ENCODE results near the gene SSR4.

DNA sequence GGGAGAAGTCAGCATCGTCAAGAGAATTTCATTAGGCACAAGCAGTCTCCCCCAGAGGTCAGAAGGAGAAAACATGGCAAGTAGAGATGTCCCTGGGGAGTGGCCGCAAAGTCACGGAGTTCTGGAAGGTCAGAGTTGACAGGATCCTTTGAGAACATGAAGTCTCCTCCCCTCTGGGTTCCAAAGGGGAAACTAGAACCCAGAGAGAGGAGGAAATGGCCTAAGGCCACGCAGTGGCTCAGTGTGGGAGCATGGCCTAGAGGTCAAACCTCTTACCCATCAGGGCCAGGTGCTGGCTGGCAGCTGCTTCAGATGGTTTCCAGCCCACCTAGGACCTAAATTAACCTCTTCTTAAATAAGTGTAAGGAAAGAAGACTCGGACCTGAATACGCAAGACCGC, 1.2 kb upstream of the SSR4 start:
- TF ChIP-seq POLR2A (IDR thresholded peaks at IDR 0.05; ENCODE audit: low read depth, low read length) (no peak), POLR2AphosphoS5 (IDR thresholded peaks at IDR 0.05; ENCODE audit: low read depth, low read length) (no peak), TAF1 (IDR thresholded peaks at IDR 0.05; ENCODE audit: low read depth, low read length) (no peak), SPI1 (IDR thresholded peaks at IDR 0.05; ENCODE audit: low read depth, low read length) (no peak), PAX5 (IDR thresholded peaks at IDR 0.05; ENCODE audit: insufficient read depth, low read length, severe bottlenecking) (no peak)

All from GM12891 (cell line).